Esophagus muscularis mucosa (tissue), 3 donors: Measurements from ENCODE around the gene TOM1.

Source experiments
- POLR2A ChIP-seq: fragments of 450-650 bp; IDR thresholded peaks from one replicate; pipeline ENCODE4 v1.6.1; 2017; ENCODE audit warnings: antibody characterized with exemption, moderate library complexity, mild to moderate bottlenecking, low read depth
- TF ChIP-seq, protein P1 (sequence below), 3 experiments: fragments of 200-600 bp in 2 of 3; fragments of 450-650 bp in 1 of 3; sonication (generic) in 2 of 3; IDR thresholded peaks; one replicate each; pipeline ENCODE4 v1.5.1; 2017 to 2019; ENCODE audit warnings: antibody characterized with exemption in 3 of 3, mild to moderate bottlenecking in 2 of 3, moderate library complexity in 1 of 3

- TF ChIP-seq POLR2A, result no peak
- TF ChIP-seq, protein P1, sequence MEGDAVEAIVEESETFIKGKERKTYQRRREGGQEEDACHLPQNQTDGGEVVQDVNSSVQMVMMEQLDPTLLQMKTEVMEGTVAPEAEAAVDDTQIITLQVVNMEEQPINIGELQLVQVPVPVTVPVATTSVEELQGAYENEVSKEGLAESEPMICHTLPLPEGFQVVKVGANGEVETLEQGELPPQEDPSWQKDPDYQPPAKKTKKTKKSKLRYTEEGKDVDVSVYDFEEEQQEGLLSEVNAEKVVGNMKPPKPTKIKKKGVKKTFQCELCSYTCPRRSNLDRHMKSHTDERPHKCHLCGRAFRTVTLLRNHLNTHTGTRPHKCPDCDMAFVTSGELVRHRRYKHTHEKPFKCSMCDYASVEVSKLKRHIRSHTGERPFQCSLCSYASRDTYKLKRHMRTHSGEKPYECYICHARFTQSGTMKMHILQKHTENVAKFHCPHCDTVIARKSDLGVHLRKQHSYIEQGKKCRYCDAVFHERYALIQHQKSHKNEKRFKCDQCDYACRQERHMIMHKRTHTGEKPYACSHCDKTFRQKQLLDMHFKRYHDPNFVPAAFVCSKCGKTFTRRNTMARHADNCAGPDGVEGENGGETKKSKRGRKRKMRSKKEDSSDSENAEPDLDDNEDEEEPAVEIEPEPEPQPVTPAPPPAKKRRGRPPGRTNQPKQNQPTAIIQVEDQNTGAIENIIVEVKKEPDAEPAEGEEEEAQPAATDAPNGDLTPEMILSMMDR (IDR thresholded peaks at IDR 0.05), result no peak
Observed at GRCh38 chr22:35349704-35350538, 50.2 kb downstream of the TOM1 start.
